Dermis microvascular lymphatic vessel endothelial cell (primary cell): ENCODE data around the gene GAS6. TPM values are rescaled to one million over a fixed set of nuclear protein-coding genes. Genes with fewer than 3 reads are reported as not detected.
"Not testable (repeated sequence)": the region's sequence is repeated elsewhere in the genome, so short reads cannot be mapped to it uniquely, and the experiment has no call there.

ENCODE experiments used
- DNase-seq, 2 donors: peaks; one replicate each; pipeline versions ENCODE4 v3.0.0 to v3.0.0-alpha.2; 2010; ENCODE audit warnings: low read depth in 2 of 2
- total RNA-seq: library from RNA; depleted of rRNA; stranded (reverse); fragments of >200 nt; gene quantifications from 2 replicates; pipeline ENCODE4 v1.2.1, GENCODE V29; 2014

The GAS6 gene
- total RNA-seq, 1 donor from 2014 or later, result 58.0 TPM

DNA sequence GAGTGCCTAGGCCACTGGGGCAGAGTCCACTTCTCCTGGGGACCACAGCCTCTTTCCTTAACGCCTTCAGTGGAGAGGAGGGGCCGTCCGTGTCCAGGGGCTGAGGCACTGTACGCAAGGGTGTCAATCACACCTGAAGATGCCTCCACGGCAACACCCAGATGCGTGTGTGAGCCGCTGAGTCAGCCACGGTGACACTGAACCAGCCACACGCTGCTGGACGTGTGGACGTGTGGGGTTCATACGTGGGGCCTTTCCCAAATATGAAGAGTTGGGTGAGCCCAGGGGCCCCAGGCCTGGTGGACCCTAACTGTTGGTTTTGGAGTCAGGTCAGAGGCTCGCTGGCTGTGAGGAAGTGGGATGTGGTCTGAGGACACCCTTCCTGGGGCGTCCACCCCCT is 53.2 kb downstream of the GAS6 start:
- DNase-seq, result no peak

DNA sequence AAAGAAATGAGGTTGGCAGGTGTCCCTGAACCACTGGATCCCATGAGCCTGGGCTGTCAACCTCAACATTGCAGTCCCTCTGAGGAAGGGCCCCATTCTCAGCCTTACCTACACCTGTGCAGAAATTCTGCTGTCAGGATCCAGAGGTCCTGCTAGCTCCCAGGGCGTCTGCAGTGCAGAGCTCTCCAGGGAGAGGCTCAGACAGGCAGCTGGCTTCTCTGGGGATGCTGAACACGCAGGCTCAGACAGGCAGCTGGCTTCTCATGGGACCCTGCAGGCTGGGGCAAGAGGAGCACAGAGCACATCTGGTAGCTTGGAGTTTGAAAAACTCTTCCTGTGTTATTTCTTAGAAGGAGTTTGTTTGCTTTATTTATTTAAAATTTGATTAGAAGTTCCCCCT is 53.9 kb downstream of the GAS6 start:
- DNase-seq, result no peak

DNA sequence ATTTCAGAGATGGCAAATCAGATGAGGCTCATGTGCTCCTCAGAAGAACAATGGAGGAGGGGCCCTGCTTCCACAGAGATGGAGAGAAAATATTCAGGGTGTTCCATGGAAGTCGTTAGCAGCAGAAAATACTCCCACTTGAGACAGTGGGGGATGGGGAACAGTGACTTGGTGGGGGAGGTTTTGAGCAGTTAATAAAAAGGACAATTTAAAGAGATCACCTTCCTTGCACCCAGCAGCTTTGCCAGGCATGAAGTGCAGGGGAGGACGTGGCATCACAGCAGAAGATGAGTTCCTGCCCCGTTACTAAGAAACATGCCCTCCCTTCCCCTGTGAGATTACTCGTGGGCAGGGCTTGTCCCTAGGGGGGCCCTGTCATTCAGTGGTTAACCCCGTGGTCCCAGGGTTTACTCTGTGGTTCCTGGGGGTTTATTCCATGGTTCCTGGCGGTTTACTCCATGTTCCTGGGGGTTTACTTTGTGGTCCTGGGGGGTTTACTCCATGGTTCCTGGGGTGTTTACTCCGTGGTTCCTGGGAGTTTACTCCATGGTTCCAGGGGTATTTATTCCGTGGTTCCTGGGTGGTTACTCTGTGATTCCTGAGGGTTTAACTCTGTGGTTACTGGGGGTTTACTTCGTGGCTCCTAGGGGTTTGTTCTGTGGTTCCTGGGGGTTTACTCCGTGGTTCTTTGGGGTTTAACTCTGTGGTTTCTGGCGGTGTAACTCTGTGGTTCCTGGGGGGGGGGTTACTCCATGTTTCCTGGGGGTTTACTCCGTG is 55.6 kb downstream of the GAS6 start:
- no peak for DNase-seq

DNA sequence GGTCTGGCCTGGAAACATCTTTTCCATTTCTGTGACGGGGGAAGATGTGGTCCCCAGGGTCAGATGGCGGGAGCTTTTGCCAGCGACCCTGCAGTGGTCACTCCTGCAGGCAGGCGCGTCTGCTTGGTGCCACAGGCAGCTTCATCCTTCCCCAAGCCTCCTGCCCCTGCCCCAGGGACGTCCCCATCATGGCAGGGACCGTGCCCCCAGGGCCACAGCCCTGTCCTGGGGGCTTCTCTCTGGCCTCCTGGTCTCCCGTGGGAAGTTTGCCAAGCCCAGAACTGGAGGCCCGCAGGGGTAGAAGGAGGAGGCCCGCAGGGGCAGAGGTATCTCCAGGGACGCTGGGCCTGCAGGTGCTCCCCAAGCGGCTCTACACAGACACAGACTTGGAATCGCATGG is 57.4 kb downstream of the GAS6 start:
- no peak for DNase-seq

DNA sequence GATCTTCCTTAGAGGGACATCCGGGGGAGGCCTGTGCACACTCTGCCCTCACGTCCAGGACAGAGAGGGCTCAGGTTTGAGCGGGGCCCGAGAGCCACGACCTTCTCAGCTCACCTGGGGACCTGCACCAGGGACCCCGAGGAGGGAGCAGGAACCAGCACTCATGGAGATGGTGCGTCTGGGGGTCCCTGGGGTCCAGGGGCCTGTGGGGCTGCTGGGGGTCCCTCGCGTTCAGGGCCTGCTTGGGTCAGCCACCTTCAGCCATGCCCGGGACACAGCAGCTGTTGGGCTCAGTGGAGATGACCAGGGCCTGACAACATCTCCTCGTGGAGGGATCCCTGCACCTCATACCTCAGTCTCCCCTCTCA is 57.8 kb downstream of the GAS6 start:
- DNase-seq, result no peak

DNA sequence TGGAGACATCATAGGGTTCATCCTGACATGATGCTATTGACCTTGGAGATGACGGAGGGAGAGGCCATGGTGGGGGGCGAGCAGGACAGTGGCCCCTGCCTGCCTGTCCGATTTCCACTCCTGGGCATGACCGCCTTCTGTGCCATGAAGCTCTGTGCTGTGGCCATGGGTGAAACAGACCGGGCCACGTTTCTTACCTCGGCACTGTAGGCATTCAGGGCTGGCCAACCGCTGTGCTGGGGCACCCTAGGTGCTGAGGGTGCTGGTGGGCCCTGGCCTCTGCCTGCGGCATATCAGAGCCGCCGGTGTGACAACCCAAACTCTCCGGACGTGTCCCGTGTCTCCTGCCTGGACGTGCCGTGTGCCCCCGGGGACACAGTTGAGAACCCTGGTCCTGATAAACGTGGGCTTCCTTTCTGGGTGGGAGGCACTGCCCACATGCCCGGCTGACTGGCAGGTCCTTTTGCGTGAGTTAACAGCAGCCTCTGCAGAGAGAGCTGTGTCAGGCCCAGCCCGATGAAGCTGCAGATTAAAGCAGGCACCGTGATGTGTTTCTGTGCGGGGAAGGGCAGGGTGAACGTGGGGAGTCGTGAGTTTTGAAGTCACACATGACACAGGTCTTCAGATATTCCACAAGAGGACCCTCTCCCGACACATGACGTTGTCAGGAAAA is 58.3 kb downstream of the GAS6 start:
- no peak for DNase-seq

DNA sequence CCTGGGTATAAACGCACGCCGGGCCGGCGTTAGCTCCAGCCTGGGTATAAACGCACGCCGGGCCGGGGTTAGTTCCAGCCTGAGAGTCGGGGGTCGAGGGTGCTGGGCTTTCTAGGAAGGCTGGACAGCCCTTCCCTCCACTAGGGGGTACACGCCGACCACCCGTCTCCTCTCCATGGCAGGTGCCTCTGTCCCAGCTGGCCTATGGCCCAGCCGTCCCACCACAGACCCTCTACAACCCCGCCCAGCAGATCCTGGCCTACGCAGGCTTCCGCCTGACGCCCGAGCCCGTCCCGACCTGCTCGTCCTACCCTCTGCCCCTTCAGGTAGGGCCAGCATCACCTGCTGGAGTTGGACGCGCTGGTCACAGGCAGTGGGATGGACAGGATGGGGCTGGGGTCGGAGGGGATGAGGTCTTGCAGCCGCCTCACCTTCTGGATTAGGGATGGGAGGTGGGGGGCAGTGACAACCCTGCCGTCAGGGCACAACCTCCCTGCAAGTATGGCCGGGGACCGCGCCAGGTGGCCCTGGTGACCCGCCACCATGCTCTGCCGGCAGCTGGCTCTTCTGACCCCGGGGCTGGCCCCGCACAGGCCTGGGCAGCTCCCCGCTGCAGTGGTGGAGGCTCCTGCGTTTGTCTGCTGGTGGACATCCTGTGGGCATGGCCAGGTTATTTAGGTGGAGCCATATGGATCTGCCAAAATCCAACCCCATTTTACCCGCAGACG is 59.0 kb downstream of the GAS6 start:
- no peak for DNase-seq

DNA sequence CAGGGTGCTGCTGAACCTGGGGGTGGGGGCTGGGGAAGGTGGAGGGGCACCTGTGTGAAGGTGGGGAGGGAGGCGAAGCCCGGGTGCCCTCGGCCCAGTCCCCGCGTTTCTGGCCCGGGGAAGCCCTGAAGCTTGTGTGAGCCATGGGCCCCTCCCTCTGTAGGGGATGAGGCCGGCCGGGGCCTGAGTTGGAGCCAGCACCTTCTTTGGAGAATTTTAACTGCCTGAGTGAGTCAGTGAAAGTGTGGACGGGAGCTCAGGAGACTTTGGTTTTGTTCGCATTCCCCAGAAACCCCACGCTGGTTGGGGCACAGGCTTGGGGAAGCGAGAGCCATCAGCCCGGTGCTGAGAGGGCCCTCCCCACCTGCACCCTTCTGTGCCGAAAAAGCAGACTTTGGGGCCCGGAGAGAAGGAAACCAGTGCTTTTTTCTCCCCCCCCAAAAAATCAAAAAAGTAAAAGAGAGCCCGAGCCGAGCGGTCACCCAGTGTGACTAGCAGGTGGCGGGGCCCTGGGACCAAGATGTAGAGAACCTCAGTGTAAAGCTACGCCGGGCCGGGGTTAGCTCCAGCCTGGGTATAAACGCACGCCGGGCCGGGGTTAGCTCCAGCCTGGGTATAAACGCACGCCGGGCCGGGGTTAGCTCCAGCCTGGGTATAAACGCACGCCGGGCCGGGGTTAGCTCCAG is 59.7 kb downstream of the GAS6 start:
- DNase-seq, result no peak

DNA sequence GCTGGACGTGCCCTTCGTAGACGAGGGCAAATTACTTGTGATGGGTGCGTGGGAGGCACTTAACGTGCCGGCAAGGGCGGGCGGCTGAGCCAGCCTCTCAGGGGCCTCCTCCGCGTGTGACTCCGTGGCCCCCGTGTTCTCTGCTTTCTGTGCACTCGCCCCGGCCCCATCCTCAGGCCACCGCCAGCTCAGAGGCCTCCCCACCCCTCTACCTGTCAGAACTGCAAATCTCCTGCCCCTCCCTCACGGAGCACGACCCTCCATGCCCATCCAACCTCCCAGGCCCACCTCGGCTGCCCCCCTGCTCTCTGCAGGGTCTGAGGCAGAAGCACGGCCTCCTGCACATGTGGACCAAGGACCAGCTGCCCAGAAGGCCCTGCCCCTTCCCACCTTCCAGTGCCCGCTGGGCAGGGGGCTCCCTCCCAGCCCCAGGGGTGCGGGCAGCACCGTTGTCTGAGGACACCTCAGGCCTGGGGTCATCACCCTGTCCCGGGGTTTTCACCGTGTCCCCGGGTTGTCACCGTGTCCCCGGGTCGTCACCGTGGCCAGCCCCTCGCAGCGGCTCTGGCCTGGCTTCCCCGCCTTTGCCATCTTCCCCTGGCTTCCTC is 60.4 kb downstream of the GAS6 start:
- no peak for DNase-seq

DNA sequence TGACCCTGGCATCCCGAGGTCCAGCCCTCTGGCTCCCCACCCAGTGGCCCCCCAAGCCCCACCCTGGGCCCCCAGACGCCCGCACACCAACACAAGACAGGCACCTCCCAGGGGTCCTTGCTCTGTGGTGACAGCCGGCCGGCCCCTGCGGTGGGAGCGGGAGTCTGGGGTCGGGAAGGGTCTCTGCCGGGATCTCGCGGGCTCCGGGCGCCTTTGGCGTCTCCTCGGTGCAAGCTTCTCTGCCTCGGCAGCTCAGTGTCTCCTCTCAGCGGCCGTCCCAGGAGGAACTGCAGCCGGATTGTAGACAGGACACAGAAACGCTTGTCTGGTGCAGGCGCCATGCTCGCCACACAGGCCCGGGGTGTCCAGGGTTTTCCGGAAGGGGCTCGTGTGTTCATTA is 61.1 kb downstream of the GAS6 start:
- no peak for DNase-seq

DNA sequence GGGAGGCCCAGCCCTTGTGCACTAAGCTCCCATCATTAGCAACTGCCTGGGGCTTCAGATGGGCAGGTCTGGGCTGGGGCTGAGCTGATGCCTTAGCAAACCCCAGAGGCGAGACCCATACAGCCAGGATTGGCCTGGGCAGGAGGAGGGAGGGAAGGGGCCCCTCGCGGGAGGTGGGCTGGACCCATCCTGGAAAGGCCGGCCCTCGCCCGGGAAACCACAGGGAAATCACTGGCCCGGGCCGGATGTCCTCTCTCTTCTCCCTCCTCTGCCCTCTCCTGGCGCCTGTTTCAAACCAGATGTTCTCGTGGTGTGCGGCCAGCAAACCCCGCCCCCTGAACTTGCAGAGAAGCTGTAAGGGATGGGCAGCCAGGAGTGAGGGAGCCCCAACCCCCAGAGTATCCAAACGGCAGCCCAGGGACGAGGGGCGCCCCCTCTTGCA is 61.8 kb downstream of the GAS6 start:
- peak in 1 of 2 donors; percentile 49 for DNase-seq

DNA sequence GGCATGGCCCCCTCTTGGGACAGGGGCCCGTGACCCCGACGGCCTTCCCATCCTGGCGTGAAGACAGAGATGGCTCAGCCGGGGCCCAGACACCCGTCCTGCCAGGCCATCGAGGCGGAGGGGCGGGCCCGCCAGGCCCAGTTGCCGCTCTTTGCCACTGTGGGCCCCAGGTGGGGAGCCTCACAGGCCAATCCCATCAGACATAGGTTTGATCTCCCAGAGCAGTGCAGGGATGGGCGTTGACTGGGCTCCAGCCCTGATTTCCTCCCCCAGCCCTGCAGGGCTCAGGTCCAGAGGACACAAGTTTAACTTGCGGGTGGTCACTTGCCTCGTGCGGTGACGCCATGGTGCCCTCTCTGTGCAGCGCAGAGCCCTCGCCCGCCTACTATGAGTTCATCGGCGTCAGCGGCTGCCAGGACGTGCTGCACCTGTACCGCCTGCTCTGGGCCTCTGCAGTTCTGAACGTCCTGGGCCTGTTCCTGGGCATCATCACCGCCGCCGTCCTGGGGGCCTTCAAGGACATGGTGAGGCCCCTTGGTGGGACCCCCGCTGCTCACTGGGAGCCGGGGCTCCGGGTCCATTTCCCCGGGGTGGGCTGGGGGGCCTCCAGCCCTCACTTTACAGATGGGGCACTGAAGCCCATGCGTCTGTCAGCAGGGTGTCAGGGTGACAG is 62.5 kb downstream of the GAS6 start:
- no peak for DNase-seq

DNA sequence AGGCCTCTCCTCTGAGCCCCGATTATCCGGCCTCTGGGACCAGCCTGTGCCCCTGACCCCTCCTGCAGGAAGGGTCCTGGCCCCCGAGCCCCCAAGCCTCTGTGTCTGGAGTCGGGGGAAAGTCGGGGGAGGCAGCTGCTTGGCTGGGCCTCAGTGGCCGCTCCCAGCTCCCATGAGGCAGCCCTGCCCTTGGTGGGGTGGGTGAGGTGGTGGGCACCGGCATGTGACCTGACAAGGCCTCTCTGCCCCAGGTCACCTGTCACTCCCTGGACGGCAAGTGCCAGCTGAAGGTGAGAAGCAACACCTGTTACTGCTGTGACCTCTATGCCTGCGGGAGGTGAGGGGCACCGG is 63.3 kb downstream of the GAS6 start:
- no peak for DNase-seq

DNA sequence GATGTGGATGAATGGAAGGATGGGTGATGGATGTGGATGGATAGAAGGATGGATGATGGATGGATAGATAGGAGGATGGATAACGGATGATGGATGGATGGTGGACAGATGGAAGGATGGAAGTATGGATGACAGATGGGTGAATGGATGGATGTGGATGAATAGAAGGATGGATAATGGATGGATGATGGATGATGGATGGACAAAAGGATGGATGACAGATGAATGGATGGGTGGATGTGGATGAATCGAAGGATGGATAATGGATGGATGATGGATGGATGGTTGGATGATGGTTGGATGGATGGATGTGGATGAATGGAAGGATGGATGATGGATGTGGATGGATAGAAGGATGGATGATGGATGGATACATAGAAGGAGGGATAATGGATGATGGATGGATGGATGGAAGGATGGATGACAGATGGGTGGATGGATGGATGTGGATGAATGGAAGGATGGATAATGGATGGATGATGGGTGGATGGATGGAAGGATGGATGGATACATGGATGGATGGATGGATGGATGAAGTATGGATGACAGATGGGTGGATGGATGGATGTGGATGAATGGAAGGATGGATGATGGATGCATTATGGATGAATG is 65.6 kb downstream of the GAS6 start:
- DNase-seq, result no peak

DNA sequence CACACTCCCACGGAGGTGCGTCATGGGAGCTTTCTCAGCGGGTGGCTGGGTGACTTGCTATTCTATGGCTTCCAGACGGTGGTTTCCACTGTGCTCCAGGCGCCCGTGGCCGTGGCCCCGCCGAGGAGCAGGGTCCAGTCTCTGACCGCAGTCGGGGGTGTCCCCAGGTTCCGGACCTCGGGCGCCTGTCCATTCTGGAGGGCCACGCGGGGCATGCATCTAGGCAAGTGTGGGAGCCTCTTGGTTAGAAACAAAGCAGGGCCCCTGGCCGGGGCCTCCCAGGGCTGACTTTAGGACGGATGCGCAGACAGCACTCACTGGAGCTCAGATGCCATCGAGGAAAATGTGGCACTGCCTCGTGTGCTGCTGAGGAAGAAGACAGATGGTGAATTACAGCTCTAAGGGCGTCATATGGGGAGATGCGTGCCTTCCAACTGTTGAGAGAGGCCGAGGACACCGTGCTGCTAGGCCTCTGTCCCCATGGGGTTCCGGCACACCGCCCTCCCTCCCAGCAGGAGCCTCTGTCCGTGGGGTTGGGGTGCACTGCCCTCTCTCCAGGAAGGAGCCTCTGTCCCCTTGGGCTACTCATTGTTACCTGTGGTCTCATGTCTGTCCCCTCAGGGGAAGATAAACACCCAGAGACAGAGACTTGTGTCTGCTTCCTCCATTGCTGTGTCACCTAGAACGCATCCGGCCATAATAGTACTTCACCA is 66.8 kb downstream of the GAS6 start:
- no peak for DNase-seq

DNA sequence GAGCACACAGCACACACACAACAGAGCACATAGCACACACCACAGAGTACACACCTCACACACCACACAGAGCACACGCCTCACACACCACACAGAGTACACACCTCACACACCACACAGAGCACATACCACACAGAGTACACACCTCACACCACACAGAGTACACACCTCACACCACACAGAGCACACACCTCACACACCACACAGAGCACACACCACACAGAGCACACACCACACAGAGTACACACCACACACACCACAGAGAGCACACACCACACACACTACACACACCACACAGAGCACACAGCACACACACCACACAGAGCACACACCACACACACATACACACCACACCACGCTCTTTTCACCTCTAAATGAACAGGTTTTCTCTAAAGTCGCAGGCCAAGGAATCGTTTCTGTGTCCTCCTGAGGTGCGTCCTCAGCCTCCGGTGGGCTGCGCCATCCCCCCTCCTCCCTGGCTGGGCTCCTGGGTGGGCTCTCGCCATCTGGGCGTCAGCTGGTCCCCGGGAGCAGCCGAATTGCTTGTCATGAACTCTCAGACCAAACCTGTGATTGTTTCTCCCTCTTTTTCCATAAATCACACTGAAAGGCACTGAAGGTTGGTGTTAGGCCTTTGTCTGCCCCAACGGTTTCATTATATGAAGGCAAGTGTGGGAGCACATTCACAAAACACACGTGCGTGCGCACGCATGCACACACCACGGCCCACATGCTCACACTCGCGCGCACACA is 67.5 kb downstream of the GAS6 start:
- no peak for DNase-seq

DNA sequence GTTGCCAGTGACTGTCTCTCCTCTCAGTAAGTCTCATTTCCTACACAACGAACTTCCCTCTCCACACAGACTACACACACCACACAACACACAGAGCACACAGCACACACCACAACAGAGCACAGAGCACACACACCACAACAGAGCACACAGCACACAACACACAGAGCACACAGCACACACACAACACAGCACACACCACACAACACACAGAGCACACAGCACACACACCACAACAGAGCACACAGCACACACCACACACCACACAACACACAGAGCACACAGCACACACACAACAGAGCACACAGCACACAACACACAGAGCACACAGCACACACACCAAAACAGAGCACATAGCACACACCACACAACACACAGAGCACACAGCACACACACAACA is 68.5 kb downstream of the GAS6 start:
- DNase-seq, result not testable (repeated sequence)

DNA sequence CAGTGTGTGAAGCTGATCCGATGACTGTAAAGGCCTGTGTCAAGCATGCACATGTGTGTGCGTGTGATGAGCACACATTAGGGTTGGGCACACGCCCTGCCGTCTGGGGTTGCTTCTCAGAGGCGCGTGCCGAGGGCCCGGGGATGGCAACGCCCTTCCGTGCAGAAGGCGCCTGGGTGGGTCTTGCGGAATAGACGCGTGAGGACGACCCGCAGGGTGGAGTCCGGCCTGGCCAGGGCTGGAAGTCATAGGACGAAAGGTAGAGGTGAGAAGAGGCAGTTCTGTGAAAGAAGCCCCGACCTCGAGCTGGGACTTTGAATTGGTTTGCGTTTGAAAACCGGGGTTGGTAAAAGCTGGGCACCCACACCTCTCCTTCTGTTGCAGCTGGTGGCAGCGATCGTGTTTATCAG is 69.1 kb downstream of the GAS6 start:
- no peak for DNase-seq

DNA sequence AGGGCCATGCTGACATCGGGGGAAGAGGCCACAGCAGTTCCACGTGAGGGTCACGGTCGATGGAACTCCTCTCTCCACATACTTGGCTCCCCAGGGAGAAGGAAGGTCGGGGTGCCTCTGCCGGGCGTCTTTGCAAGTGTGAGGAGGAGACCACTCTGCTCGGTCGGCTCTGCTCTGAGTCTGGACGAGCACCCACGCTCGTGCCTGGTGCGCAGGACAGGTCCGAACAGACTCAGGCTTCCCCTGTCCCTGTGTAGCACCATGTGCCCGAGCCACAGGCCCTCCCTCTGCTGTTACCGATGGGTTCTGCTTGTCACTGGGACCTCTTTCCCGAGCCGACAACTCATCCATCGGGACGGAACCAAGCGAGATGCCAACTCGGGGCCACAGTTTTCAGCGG is 69.8 kb downstream of the GAS6 start:
- DNase-seq, result no peak
